Fibroblast of lung (primary cell): Measurements from ENCODE around the gene ARX. TPM values are rescaled to one million over a fixed set of nuclear protein-coding genes. Genes with fewer than 3 reads are reported as not detected.

Source experiments
- DNase-seq, 2 donors: peaks; one replicate each; pipeline versions ENCODE4 v3.0.0 to v3.0.0-alpha.2; 2010; ENCODE audit warnings: low read depth in 2 of 2
- H2AFZ ChIP-seq: 2 replicates; pipeline ENCODE4 v1.5.1; 2012; ENCODE audit warnings: low read length, control low read depth, inconsistent platforms
- H3K27ac ChIP-seq: 2 replicates; pipeline ENCODE4 v1.5.1; 2011; ENCODE audit warnings: low read length, control low read depth; ENCODE audit not compliant: insufficient read depth
- H3K27me3 ChIP-seq: 2 replicates; pipeline ENCODE4 v1.5.1; 2011; ENCODE audit warnings: mild to moderate bottlenecking, low read length; ENCODE audit not compliant: control insufficient read depth, insufficient read depth
- H3K36me3 ChIP-seq: 2 replicates; pipeline ENCODE4 v1.5.1; 2011; ENCODE audit warnings: low read length; ENCODE audit not compliant: control insufficient read depth, insufficient read depth
- H3K4me1 ChIP-seq: 2 replicates; pipeline ENCODE4 v1.5.1; 2011; ENCODE audit warnings: low read length; ENCODE audit not compliant: control insufficient read depth, insufficient read depth; ENCODE audit errors: extremely low read depth
- H3K4me2 ChIP-seq: 2 replicates; pipeline ENCODE4 v1.5.1; 2011; ENCODE audit warnings: low read length, control low read depth; ENCODE audit not compliant: insufficient read depth; ENCODE audit errors: extremely low read depth
- H3K4me3 ChIP-seq, 4 experiments: fragments of 200-600 bp in 1 of 4; sonication (generic) in 1 of 4; replicated peaks in 1 of 4; 2 replicates each; pipeline ENCODE4 v1.5.1; 2011 to 2016; ENCODE audit warnings: low read length in 4 of 4, low read depth in 3 of 4, mild to moderate bottlenecking in 3 of 4, control low read depth in 2 of 4, inconsistent platforms in 1 of 4, mixed read lengths in 1 of 4; ENCODE audit not compliant: insufficient read depth in 1 of 4; ENCODE audit errors: control extremely low read depth in 1 of 4
- H3K79me2 ChIP-seq: 2 replicates; pipeline ENCODE4 v1.5.1; 2012; ENCODE audit warnings: mild to moderate bottlenecking, low read length, inconsistent platforms; ENCODE audit not compliant: control insufficient read depth, insufficient read depth
- H3K9ac ChIP-seq: 2 replicates; pipeline ENCODE4 v1.5.1; 2011; ENCODE audit warnings: mild to moderate bottlenecking, low read length, control low read depth; ENCODE audit not compliant: insufficient read depth
- H3K9me3 ChIP-seq: 2 replicates; pipeline ENCODE4 v1.5.1; 2012; ENCODE audit warnings: low read depth, low read length; ENCODE audit not compliant: control insufficient read depth, insufficient read depth
- H4K20me1 ChIP-seq: 2 replicates; pipeline ENCODE4 v1.5.1; 2011; ENCODE audit warnings: low read length; ENCODE audit not compliant: control insufficient read depth, insufficient read depth; ENCODE audit errors: extremely low read depth
- CTCF ChIP-seq, 2 donors: IDR thresholded peaks in 1 of 2; conservative IDR thresholded peaks in 1 of 2; 1 replicate in 1 of 2; 2 replicates in 1 of 2; pipeline ENCODE4 v1.5.1; 2011 to 2012; ENCODE audit warnings: low read length in 2 of 2, control low read depth in 1 of 2, inconsistent platforms in 1 of 2, low read depth in 1 of 2, mild to moderate bottlenecking in 1 of 2
- EZH2 ChIP-seq: IDR thresholded peaks from 2 replicates; pipeline ENCODE4 v1.5.1; 2012; ENCODE audit warnings: low read length, control low read depth, mild to moderate bottlenecking; ENCODE audit errors: missing control alignments
- polyA plus RNA-seq, 2 donors: library from polyadenylated mRNA; depleted of rRNA in 1 of 2; stranded (reverse) in 1 of 2; unstranded in 1 of 2; fragments of >200 nt; gene quantifications; 2 replicates each; pipeline ENCODE4 v1.2.1, GENCODE V29; 2011 to 2012; ENCODE audit warnings: missing spikeins in 1 of 2
- total RNA-seq: library from RNA; depleted of rRNA; stranded (reverse); fragments of >200 nt; gene quantifications from 2 replicates; pipeline ENCODE4 v1.2.1, GENCODE V29; 2014

The ARX gene
- total and polyA plus RNA-seq, 2 donors (not counting 1 experiment from before 2014, with no cell fraction given): not detected

DNA sequence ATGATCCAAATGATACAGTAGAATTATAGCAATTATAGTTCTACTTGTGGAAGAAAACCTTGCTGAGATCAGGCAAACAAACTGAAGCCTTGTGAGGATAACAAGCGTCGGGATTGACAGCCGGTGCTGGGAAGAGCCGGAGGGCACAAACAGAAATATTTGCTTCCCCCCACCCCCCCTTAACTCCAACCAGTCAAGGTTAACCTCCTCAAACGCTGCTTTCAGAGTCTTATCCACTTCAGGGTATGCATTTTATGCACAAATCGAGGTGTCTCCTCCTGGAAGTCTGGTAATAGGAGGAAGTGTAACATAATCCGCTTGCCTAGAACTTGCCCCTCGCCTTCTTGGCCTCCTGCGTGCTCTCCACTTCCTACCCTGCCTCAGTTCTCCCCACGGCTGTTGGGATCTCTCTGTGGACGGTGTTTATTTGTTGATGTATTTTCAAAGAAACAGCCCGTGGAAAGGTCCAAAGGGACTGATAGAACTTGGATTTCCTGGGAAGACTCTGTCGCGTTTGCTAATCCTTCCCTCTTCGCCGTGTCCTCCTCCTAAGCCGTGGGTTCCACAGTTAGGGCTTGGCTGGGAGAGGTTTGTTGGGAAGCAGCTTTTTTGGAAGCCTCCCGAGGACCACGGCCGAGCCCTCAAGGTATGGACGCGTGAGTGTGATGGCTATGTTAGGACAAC is 4.1 kb upstream of the ARX start:
- DNase-seq: no peak
- Histone ChIP-seq H3K27me3 (peaks cover 69% of the 10 kb centered on the region), H3K4me2 (no peak overlapping the region), H3K4me3 (no peak overlapping the region), H4K20me1 (no peaks in the 10 kb centered on the region), H3K4me1 (no peaks in the 10 kb centered on the region), H3K9ac (no peak overlapping the region), H3K36me3 (no peaks in the 10 kb centered on the region), H3K27ac (no peak overlapping the region), H3K9me3 (no peaks in the 10 kb centered on the region), H2AFZ (no peak overlapping the region), H3K79me2 (no peaks in the 10 kb centered on the region)
- TF ChIP-seq EZH2 (peak; percentile 79), CTCF (conservative IDR thresholded peaks at IDR 0.05 in 1 of 2, IDR thresholded peaks at IDR 0.05 in 1 of 2; ENCODE audit: low read depth in 1 of 2, low read length in 2 of 2) (no peak)

DNA sequence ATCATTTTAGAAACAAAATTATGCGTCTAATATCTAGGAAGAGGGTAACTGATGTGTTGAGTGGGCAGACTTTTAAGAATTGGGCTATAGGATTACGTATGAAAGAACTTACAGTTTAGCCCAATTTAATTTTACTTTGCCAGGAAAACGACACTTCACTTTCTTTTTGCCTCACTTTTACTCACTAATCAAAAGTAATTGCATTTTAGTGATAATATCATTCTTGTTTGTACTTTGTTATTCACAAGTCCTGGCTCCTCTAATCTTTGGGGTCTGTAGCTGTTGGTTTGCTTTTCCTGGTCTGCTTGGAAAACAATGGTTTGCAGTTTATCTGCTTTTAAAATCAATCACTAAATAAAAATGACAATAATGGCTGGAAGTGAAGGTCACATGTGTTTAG is 2.9 kb upstream of the ARX start:
- Histone ChIP-seq H3K4me1 (no peaks in the 10 kb centered on the region), H3K4me2 (no peak overlapping the region), H3K27ac (no peak overlapping the region), H4K20me1 (no peaks in the 10 kb centered on the region), H3K27me3 (peaks cover 70% of the 10 kb centered on the region), H3K79me2 (no peaks in the 10 kb centered on the region), H3K9me3 (no peaks in the 10 kb centered on the region), H3K36me3 (no peaks in the 10 kb centered on the region), H3K9ac (no peak overlapping the region), H2AFZ (no peak overlapping the region), H3K4me3 (no peak overlapping the region)
- DNase-seq: no peak
- no peak for TF ChIP-seq CTCF (conservative IDR thresholded peaks at IDR 0.05 in 1 of 2, IDR thresholded peaks at IDR 0.05 in 1 of 2; ENCODE audit: low read depth in 1 of 2, low read length in 2 of 2)
- no peak for TF ChIP-seq EZH2

DNA sequence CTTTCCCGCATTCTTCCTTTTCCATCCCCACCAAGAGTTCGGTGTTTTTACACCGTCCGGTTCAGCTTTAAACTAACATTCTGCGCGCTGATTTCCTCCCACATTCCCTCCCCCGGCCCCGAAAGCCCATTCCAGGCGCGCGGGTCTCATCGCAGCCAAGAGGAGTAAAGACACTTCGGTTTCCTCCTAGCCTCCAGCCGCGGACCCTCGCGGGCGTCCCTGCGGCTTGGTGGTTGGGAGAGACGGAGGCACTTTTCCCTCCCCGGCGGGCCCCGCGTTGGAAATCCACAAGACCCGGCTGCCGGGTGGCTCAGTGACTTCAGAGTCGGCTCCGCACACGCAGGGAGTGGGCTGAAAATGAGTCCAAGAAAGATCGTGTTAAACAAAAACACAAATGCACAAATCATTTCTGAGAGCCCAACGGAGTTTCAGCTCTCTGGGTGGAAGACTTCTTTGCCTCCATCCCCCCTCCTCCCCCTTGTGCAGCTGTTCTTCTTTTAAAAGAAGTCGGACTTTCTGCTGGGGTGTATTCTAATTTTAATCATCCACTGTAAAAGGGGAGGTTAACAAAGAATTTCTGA is 2.0 kb upstream of the ARX start:
- Histone ChIP-seq H3K79me2 (no peaks in the 10 kb centered on the region), H3K4me3 (no peak overlapping the region), H3K27me3 (peaks cover 65% of the 10 kb centered on the region), H2AFZ (no peak overlapping the region), H3K9ac (no peak overlapping the region), H4K20me1 (no peaks in the 10 kb centered on the region), H3K27ac (no peak overlapping the region), H3K9me3 (no peaks in the 10 kb centered on the region), H3K4me2 (no peak overlapping the region), H3K4me1 (no peaks in the 10 kb centered on the region), H3K36me3 (no peaks in the 10 kb centered on the region)
- peak; percentile 86 for TF ChIP-seq EZH2
- TF ChIP-seq CTCF (conservative IDR thresholded peaks at IDR 0.05 in 1 of 2, IDR thresholded peaks at IDR 0.05 in 1 of 2; ENCODE audit: low read depth in 1 of 2, low read length in 2 of 2): no peak
- DNase-seq: no peak
